ENCODE results near the gene USP54.
"Not testable (repeated sequence)": the region's sequence is repeated elsewhere in the genome, so short reads cannot be mapped to it uniquely, and the experiment has no call there.

USP54 gene

GRCh38 chr10:73576890-73577591 lies 14.1 kb downstream of the USP54 start:
- no peak for DNase-seq (ENCODE audit: low spot score)
- H3K27ac ChIP-seq = peak overlapping the region; percentile 89 to 92
- H3K4me3 ChIP-seq = peak overlapping the region; percentile 28
- TF ChIP-seq CTCF (IDR thresholded peaks at IDR 0.05) = no peak

GRCh38 chr10:73576178-73576889 lies 14.8 kb downstream of the USP54 start:
- peak overlapping the region; percentile 62 for H3K4me3 ChIP-seq
- DNase-seq (ENCODE audit: low spot score) = no peak

GRCh38 chr10:73567025-73567424 lies 24.1 kb downstream of the USP54 start:
- H3K27ac ChIP-seq; DNase-seq (ENCODE audit: low spot score); H3K4me3 ChIP-seq: not testable (repeated sequence)

More at GRCh38 chr10:73576178-73576889, 14.8 kb downstream of the USP54 start:
- peak overlapping the region; percentile 89 to 92 for H3K27ac ChIP-seq
- TF ChIP-seq CTCF (IDR thresholded peaks at IDR 0.05) = no peak

- no peak for TF ChIP-seq CTCF (IDR thresholded peaks at IDR 0.05)
- DNase-seq (ENCODE audit: low spot score) = no peak
- Histone ChIP-seq H3K27ac (no peak overlapping the region), H3K4me3 (no peak overlapping the region)
Measured at GRCh38 chr10:73561192-73561591, 29.9 kb downstream of the USP54 start.

GRCh38 chr10:73559590-73559989 lies 31.6 kb downstream of the USP54 start:
- no peak overlapping the region for H3K4me3 ChIP-seq

GRCh38 chr10:73556855-73557254 lies 34.3 kb downstream of the USP54 start:
- no peak overlapping the region for H3K27ac ChIP-seq
- H3K4me3 ChIP-seq = no peak overlapping the region
- no peak for TF ChIP-seq CTCF (IDR thresholded peaks at IDR 0.05)
- no peak for DNase-seq (ENCODE audit: low spot score)

More at GRCh38 chr10:73559590-73559989, 31.6 kb downstream of the USP54 start:
- no peak for DNase-seq (ENCODE audit: low spot score)
- TF ChIP-seq CTCF (IDR thresholded peaks at IDR 0.05) = no peak
- H3K27ac ChIP-seq = no peak overlapping the region

GRCh38 chr10:73554721-73555120 lies 36.4 kb downstream of the USP54 start:
- DNase-seq (ENCODE audit: low spot score) = no peak
- H3K27ac ChIP-seq = no peak overlapping the region
- no peak overlapping the region for H3K4me3 ChIP-seq
- no peak for TF ChIP-seq CTCF (IDR thresholded peaks at IDR 0.05)
